AG08396 (cell line): ENCODE data around the gene AVP.
A peak's percentile ranks its signal among the peaks of the same experiment; 100 is the strongest.

Experiments used
- DNase-seq: peaks from one replicate; pipeline ENCODE4 v3.0.0; 2012; ENCODE audit warnings: low spot score, mixed read lengths

The AVP gene

DNA sequence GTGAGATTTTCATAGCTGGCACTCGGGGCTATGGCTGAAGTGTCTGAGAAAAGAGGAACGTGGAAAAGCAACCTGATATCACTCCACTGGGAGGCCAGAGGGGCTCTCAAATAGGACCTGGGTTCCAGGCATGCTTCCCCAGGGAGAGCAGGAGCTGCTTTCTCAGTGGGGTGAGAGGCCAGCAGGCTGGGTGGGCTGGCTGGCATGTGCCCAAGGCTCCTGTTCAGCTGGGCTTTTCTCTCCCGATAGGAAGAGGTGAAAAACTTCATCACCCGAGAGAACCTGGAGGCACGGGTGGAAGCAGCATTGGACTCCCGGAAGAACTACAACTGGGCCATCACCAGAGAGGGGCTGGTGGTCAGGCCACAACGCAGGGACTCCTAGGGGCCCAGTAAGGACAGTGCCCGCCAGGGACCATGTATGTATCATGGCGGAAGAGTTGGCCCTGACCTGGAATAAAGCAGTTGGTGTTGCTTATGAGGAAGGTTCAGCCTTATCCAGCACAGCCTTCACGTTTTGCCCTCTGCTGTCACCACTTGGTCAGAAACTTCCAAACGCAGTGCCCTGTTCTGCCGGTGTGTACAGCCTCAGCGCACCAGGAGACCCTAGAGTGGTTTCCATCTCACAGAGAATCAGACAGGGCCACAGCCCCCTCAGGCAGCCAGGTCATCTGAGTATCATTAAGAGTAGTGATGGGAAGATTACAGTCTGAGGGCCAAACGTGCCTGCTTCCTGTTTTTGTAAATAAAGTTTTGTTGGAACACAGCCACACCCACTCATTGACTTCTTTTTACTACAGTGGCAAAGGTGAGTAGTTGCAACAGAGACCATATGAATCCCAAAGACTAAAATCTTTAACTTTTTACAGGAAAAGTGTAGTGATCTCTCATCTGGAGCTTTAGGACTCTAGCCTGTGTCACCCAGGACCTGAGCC, 36.8 kb downstream of the AVP start:
- no peak for DNase-seq

DNA sequence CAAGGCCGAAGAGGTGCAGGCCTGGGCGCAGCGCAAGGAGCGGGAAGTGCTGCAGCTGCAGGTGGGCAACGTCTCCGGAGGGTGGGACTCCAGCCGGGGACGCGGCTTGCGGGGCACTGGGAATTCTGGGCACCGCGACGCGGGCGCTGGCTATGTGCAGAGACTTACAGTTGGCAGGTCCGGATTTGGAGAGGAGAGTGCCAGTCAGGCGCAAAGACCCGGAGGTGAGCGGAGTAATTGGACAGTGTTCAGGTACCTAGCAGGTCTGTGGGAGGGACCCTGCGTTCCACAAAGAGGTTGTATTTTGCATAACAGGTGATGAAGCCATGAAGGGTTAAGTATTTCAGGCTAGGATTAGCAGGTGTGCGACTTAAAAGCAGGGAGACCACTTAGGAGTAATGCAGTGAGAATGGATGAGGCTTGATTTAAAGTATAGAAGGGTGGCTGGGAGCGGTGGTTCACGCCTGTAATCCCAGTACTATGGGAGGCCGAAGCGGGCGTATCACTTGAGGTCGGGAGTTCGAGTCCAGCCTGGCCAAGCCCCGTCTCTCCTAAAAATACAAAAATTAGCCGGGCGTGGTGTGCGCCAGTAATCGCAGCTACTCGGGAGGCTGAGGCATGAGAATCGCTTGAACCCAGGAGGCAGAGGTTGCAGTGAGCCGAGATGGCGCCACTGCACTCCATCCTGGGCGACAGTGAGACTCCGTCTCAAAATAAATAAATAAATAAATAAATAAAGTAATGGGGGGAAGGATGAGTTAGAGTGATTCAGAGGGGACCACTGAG, 37.7 kb downstream of the AVP start:
- no peak for DNase-seq

DNA sequence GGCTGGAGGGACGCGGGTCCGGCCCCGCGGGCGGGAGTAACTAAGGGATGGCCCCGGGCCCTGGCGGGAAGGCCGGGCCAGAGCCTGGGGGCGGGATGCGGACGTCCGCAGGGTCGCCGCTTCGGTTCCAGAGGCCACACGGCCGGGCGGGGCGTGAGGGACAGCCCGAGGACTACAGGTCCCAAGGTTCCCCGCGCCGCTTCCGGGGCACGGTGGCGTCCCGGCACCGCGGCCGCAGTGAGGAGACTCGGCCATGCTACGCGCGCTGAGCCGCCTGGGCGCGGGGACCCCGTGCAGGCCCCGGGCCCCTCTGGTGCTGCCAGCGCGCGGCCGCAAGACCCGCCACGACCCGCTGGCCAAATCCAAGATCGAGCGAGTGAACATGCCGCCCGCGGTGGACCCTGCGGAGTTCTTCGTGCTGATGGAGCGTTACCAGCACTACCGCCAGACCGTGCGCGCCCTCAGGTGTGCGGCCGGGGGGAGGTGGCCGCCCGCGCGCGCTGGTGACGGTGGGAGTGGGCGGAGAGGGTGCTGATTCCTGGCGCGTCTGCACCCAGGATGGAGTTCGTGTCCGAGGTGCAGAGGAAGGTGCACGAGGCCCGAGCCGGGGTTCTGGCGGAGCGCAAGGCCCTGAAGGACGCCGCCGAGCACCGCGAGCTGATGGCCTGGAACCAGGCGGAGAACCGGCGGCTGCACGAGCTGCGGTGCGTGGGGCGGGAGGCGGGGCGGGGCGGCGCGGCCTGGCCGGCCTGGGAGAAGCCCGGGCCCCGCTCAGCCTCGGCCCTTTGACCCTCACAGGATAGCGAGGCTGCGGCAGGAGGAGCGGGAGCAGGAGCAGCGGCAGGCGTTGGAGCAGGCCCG, 38.5 kb downstream of the AVP start, which contains the start of gene MRPS26:
MRPS26 (plus strand) TSS at position 237 of the 861 bp plus-strand sequence; CDS start at position 254, 17 bp downstream.
- DNase-seq, result peak; percentile 96

DNA sequence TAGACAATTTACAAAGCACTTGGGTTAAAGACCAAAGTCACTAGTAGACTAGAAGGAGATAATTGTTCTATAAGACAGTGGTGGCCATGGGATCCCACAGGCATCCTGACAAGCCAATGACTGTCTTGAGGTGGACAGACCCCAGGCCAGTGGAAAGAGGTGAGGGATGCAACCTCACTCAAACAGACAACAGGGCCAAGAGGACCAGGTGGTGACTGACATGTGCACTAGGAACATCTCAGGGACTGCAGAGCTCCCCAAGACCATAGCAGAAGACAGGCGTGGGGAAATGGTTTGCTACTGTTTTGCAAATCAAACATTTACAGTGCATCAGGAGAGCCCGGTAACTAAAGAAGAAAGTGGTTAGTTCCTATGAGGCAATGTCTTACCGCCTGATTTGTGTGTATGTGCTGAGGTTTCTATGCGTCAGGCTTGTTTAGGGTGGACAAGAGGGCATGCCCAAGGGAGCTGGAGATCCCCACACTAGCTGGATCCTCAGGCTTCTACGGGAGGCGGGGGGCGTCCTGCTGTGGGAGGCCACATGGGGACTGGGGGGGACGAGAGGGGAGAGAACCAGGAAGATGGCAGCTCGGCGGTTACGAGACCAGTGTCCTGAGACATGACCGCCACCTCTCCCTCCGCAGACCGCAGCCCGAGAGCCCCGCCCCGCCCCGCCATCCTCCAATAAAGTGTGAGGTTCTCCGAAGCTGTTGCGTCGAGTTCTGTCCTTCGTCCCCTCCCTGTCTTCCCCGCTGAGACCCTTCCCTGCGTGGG, 39.3 kb downstream of the AVP start:
- DNase-seq, result peak; percentile 87

DNA sequence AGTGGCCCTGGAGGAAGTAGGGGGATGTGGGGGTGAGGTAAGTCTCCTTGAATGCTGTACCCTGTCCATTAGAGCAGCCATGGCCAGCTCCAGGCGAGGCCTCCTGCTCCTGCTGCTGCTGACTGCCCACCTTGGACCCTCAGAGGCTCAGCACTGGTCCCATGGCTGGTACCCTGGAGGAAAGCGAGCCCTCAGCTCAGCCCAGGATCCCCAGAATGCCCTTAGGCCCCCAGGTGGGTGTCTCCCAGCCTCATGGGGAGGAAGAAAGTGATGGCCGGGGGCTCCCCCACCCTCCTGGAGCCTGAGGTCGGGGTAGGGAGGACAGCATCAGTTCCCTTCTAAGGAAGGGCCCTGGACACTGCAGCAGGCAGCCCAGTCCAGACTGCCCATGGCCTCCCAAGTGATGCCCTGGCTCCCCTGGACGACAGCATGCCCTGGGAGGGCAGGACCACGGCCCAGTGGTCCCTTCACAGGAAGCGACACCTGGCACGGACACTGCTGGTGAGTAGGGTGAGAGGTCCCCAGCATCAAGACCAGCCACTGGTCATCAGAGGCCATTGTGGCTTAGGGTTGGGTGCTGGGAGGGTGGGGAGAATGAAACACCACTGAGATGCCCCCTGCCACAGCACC, 40.1 kb downstream of the AVP start:
- DNase-seq, result no peak

DNA sequence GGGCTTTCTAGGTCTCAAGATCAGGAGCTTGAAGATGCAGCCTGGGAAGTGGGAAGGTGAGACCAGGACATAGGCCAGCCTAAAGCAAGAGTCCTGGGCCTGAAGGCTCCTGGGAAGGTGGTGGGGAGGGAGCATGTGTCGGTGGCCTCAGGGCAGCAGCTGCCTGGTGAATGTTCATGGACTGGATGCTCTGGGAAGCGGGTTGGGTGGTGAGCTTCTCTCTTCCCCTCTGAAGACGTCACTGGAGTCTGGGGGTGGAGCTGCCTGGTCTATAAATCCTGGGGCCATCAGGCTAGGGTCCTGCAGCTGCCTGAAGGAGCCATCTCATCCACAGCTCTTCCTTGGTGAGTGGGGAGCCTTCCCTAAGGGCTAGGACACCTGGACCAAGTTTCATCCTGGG, 41.2 kb downstream of the AVP start, which contains the start of gene GNRH2:
GNRH2 (plus strand) TSS at position 301 of the 400 bp plus-strand sequence. CDS start 793 bp downstream, outside the sequence.
- DNase-seq, result no peak

DNA sequence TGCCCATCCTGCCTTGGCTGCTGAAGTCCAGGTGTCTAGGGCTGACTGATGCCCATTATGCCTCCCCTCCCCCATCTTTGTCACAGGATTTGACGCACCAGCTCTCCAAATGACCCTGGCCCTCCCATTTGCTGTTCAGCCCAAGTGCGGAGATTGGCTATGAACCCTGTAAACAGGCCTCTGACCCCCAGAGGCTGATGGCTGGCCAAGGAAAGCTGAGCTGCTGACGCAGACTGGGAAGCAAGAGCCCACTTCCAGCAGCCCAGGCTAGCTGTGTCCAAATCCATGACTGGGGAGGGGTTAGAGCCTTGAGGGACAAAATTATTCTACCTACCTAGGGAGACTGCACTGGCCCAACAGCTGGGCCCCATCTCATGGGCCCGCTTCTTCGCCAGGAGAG, 41.9 kb downstream of the AVP start:
- no peak for DNase-seq

DNA sequence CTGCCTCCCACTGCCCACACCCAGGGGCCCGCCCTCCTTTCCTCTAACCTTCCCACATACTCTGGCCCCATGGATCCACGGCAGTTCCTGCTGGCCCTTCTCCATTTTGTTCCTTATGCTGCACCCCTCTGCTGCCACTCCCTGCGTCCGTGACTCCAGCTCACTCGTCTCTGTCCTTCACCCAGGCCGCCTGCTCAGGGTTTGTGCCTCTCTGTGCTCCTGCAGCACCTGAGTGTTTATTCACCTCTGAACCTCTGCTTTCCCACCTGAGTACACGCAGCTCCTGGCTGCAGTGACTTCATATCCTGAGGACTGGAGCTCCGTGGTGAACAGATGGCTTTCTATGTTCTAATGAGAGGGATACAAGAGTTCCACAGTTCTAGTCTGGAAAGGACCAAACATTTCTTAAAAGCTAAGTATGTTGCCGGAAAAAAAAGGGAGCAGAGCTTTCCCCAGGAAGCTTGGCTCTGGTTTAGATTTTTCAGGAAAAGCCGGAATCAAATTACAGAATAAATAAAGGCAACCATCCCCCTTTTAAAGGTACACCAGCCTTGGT, 42.6 kb downstream of the AVP start:
- no peak for DNase-seq

DNA sequence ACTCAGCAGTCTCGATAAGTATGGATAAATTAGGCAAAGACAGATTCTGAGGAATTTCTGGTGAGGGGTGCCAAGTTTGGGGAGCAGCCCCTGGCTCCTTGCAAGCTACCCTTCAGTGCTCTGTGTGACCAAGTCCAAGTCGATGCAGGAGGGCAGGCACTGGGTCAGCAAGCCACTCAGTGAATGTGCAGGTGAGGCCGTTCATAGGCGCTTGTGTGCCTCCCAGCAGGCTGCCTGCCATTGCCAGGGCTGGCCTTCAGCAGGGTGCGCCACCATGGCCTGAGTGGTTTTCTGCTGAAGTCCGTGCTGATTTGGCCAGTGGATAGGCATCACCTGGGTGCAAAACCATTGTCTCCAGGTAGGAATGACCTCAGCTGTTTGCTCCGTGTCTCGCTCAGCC, 44.4 kb downstream of the AVP start:
- no peak for DNase-seq

DNA sequence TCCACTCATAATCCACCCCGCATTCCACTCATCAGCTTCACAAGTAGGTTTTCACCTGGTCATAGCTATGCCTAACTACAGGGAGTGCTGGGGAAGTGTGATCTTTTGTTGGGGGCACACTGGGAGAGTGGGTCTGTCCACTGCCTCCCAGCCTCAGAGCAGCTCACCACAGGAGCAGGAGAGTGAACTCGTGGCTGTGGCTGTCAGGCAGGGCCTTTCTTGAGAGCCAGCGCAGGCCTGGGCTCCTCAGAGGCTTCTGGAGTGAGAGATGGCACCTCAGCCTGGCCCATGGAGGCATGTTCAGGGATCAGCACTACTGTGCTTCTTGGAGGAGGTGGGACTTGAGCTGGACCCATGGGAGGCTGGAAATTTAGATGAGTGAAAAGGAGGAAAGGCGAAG, 45.1 kb downstream of the AVP start:
- no peak for DNase-seq

DNA sequence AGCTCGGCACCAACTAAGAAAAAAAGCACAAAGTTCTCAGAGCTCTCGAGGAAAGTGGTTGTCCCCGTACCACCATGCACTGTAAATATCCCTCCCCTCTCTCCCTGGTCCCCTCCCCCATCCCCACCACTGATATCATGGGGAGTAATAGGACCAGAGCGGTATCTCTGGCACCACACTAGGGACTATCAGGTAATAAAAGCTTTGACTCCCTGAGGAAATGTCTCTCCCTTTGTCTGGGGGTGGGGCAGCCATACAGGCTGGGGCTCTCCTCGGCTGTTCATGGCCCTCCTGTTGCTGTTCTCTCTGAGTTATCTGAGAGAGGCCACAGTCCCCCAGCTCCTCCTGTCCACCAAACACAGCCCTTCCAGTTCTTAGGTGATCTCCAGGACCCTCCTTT, 46.1 kb downstream of the AVP start:
- DNase-seq, result no peak

DNA sequence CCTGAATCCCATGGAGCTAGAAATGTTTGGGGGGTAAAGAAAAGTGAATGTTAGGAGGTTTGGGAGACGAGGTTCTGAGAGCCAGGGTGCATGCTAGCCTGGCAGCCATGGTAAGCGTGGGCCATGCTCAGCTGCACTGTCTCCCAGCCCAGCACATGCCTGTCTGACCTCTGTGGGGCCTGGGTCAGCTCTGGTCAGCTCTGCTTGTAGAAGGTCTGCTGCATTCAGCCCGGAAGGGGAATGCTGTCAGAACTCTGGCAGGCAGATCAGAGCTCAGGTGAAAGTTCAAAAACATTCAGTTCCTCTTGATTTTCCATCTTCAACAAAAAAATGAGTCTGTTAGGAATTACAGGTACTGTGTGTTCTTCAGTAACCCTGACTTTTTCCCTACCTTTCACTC, 46.9 kb downstream of the AVP start:
- DNase-seq, result no peak

DNA sequence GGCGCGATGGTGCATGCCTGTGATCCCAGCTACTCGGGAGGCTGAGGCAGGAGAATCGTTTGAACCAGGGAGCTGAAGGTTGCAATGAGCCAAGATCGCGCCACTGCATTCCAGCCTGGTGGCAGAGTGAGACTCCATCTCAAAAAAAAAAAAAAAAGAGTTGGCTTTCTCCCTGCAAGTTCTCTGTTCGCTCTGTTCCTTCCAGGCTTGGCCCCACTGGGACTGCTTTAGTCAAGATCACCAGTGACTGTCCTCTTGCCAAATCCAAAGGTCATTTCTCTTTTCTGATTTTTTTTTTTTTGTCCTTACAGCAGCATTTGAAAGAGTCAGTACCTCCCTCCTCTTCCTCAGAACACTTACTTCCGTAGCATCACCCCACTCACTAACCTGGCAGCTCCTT, 51.9 kb downstream of the AVP start:
- no peak for DNase-seq
